ENCODE data around the gene RAD51B. TPM values are rescaled to one million over a fixed set of nuclear protein-coding genes. Genes with fewer than 3 reads are reported as not detected.

The RAD51B gene
- total RNA-seq, 1 experiment from 2014 or later, result 29.9 TPM

GRCh38 chr14:68523989-68524725 lies 704.6 kb downstream of the RAD51B start:
- Histone ChIP-seq H3F3A (ENCODE audit: insufficient read depth, low read depth) (peaks cover 63% of the 10 kb centered on the region), H3K9me2 (ENCODE audit: insufficient read depth) (no peaks in the 10 kb centered on the region), H3K27ac (no peak overlapping the region), H3K79me2 (ENCODE audit: low read depth) (0 out of 2 replicates have a peak, but pooled peaks cover 9% of the 10 kb centered on the region), H3K27me3 (ENCODE audit: insufficient read depth, low read depth) (no peaks in the 10 kb centered on the region), H4K20me1 (ENCODE audit: insufficient read depth) (no peaks in the 10 kb centered on the region), H3K9me3 (ENCODE audit: insufficient read depth, low read depth) (peaks cover 4% of the 10 kb centered on the region; the same call in 1 of the 2 replicates), H3K4me2 (no peak overlapping the region), H3K4me1 (replicated peaks; ENCODE audit: insufficient read depth) (peaks cover 67% of the 10 kb centered on the region), H2AFZ (no peak overlapping the region), H3K4me3 (no peak overlapping the region), H3K36me3 (ENCODE audit: low read depth) (peaks cover 74% of the 10 kb centered on the region)
- POLR2A ChIA-PET (ENCODE audit: unreplicated experiment), result interaction anchor here (0.5 kb wide), 2 partner anchors 23 to 27 kb away, joined by 3 read pairs; no protein-coding TSS in a partner anchor
- intact Hi-C loops (cut with micrococcal nuclease; ENCODE audit: unreplicated experiment), result no loop called here
- no peak for DNase-seq
- no TSS peak for BruUV-seq (replicated peaks)
- TF ChIP-seq CTCF (conservative IDR thresholded peaks at IDR 0.05) (no peak), EZH2 (IDR thresholded peaks at IDR 0.05; ENCODE audit: low read depth) (no peak)
- CTCF ChIA-PET, result no interaction called here

GRCh38 chr14:68525516-68525915 lies 705.9 kb downstream of the RAD51B start:
- Histone ChIP-seq H3K36me3 (ENCODE audit: low read depth) (peaks cover 66% of the 10 kb centered on the region), H4K20me1 (ENCODE audit: insufficient read depth) (no peaks in the 10 kb centered on the region), H3F3A (ENCODE audit: insufficient read depth, low read depth) (peaks cover 56% of the 10 kb centered on the region), H3K9me2 (ENCODE audit: insufficient read depth) (no peaks in the 10 kb centered on the region), H3K27me3 (ENCODE audit: insufficient read depth, low read depth) (no peaks in the 10 kb centered on the region), H3K27ac (peak overlapping the region; percentile 87), H3K79me2 (ENCODE audit: low read depth) (0 out of 2 replicates have a peak, but pooled peaks cover 3% of the 10 kb centered on the region), H3K4me2 (no peak overlapping the region), H3K9me3 (ENCODE audit: insufficient read depth, low read depth) (peaks cover 18% of the 10 kb centered on the region; the same call in 1 of the 2 replicates), H3K4me3 (no peak overlapping the region), H3K4me1 (replicated peaks; ENCODE audit: insufficient read depth) (peaks cover 55% of the 10 kb centered on the region), H2AFZ (no peak overlapping the region)
- CTCF ChIA-PET, result interaction anchor here (0.5 to 0.6 kb wide), 2 partner anchors 103 to 227 kb away, joined by 3 to 4 read pairs; no protein-coding TSS in a partner anchor
- TF ChIP-seq CTCF (conservative IDR thresholded peaks at IDR 0.05) (no peak), EZH2 (IDR thresholded peaks at IDR 0.05; ENCODE audit: low read depth) (no peak)
- no TSS peak for BruUV-seq (replicated peaks)
- no peak for DNase-seq
- POLR2A ChIA-PET (ENCODE audit: unreplicated experiment), result no interaction called here
- intact Hi-C loops (cut with micrococcal nuclease; ENCODE audit: unreplicated experiment), result loop anchor here (5.0 kb wide), 1 partner anchor 157 kb away; no protein-coding TSS in a partner anchor

- Histone ChIP-seq H2AFZ (no peak overlapping the region), H3K79me2 (ENCODE audit: low read depth) (0 out of 2 replicates have a peak, but pooled peaks cover 6% of the 10 kb centered on the region), H3K27ac (peak overlapping the region; percentile 87), H3K9me2 (ENCODE audit: insufficient read depth) (no peaks in the 10 kb centered on the region), H3K4me1 (replicated peaks; ENCODE audit: insufficient read depth) (peaks cover 44% of the 10 kb centered on the region), H3K4me3 (no peak overlapping the region), H3K9me3 (ENCODE audit: insufficient read depth, low read depth) (peaks cover 26% of the 10 kb centered on the region), H3F3A (ENCODE audit: insufficient read depth, low read depth) (peaks cover 48% of the 10 kb centered on the region), H3K27me3 (ENCODE audit: insufficient read depth, low read depth) (no peaks in the 10 kb centered on the region), H4K20me1 (ENCODE audit: insufficient read depth) (no peaks in the 10 kb centered on the region), H3K4me2 (peak overlapping the region; percentile 22), H3K36me3 (ENCODE audit: low read depth) (peaks cover 69% of the 10 kb centered on the region)
- intact Hi-C loops (cut with micrococcal nuclease; ENCODE audit: unreplicated experiment), result loop anchor here (1.0 to 5.0 kb wide), 8 partner anchors 20 to 278 kb away; partner anchors contain the start of gene ZFP36L1
- peak; percentile 71 to 74 for DNase-seq
- TSS peak; percentile 93 for BruUV-seq (replicated peaks)
- ChIA-PET POLR2A (ENCODE audit: unreplicated experiment) (interaction anchor here (0.6 to 1.7 kb wide), 3 partner anchors 20 to 267 kb away, joined by 4 to 23 read pairs (median 10); partner anchors contain the start of gene ZFP36L1), CTCF (interaction anchor here (0.6 kb wide), 1 partner anchor 140 kb away, joined by 4 read pairs; no protein-coding TSS in a partner anchor)
- TF ChIP-seq EZH2 (IDR thresholded peaks at IDR 0.05; ENCODE audit: low read depth) (no peak), CTCF (conservative IDR thresholded peaks at IDR 0.05) (no peak)
These were observed 707.0 kb downstream of the RAD51B start for GRCh38 chr14:68526512-68527091.
